GM18502 (cell line): ENCODE data around the gene DPP10.

Source experiments
- ATAC-seq: cut with Tn5 transposase; IDR thresholded peaks from one replicate; pipeline ENCODE4 v1.9.1; 2021; ENCODE audit warnings: mild to moderate bottlenecking; ENCODE audit not compliant: unreplicated experiment, poor library complexity

DPP10 gene

GRCh38 chr2:115771516-115771915, 1329.1 kb downstream of the DPP10 start:
- ATAC-seq, result no peak

- no peak for ATAC-seq
Observed at GRCh38 chr2:115774361-115774760, 1331.9 kb downstream of the DPP10 start.

GRCh38 chr2:115779085-115779632, 1336.7 kb downstream of the DPP10 start:
- ATAC-seq, result no peak

- no peak for ATAC-seq
Observed at GRCh38 chr2:115782286-115782685, 1339.8 kb downstream of the DPP10 start.

- no peak for ATAC-seq
Observed at GRCh38 chr2:115796078-115796477, 1353.6 kb downstream of the DPP10 start.

GRCh38 chr2:115807276-115807675, 1364.8 kb downstream of the DPP10 start:
- no peak for ATAC-seq

GRCh38 chr2:115825912-115826311, 1383.5 kb downstream of the DPP10 start:
- no peak for ATAC-seq

GRCh38 chr2:115833196-115833595, 1390.8 kb downstream of the DPP10 start:
- no peak for ATAC-seq

- ATAC-seq, result no peak
Observed at GRCh38 chr2:115838539-115838938, 1396.1 kb downstream of the DPP10 start.

- ATAC-seq, result no peak
Observed at GRCh38 chr2:115842306-115842705, 1399.9 kb downstream of the DPP10 start.

- no peak for ATAC-seq
Observed at GRCh38 chr2:115848192-115848591, 1405.8 kb downstream of the DPP10 start.

- ATAC-seq, result no peak
Observed at GRCh38 chr2:115867024-115867423, 1424.6 kb downstream of the DPP10 start.

- no peak for ATAC-seq
Observed at GRCh38 chr2:115874427-115874826, 1432.0 kb downstream of the DPP10 start.

- ATAC-seq, result no peak
Observed at GRCh38 chr2:115880558-115880957, 1438.1 kb downstream of the DPP10 start.

- ATAC-seq, result no peak
Observed at GRCh38 chr2:115887209-115887776, 1444.9 kb downstream of the DPP10 start.
